ENCODE data around the gene MC1R.

MC1R gene

GRCh38 chr16:89880477-89881367, 37.9 kb upstream of the MC1R start:
- TF ChIP-seq, protein P1, sequence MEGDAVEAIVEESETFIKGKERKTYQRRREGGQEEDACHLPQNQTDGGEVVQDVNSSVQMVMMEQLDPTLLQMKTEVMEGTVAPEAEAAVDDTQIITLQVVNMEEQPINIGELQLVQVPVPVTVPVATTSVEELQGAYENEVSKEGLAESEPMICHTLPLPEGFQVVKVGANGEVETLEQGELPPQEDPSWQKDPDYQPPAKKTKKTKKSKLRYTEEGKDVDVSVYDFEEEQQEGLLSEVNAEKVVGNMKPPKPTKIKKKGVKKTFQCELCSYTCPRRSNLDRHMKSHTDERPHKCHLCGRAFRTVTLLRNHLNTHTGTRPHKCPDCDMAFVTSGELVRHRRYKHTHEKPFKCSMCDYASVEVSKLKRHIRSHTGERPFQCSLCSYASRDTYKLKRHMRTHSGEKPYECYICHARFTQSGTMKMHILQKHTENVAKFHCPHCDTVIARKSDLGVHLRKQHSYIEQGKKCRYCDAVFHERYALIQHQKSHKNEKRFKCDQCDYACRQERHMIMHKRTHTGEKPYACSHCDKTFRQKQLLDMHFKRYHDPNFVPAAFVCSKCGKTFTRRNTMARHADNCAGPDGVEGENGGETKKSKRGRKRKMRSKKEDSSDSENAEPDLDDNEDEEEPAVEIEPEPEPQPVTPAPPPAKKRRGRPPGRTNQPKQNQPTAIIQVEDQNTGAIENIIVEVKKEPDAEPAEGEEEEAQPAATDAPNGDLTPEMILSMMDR (conservative IDR thresholded peaks at IDR 0.05) = no peak
- TF ChIP-seq ZFX (IDR thresholded peaks at IDR 0.05) = no peak
- no peak overlapping the region for H3K27ac ChIP-seq

GRCh38 chr16:89881368-89881730, 37.3 kb upstream of the MC1R start:
- no peak overlapping the region for H3K27ac ChIP-seq
- no peak for TF ChIP-seq ZFX (IDR thresholded peaks at IDR 0.05)
- TF ChIP-seq, protein P1 (conservative IDR thresholded peaks at IDR 0.05) = no peak

DNA sequence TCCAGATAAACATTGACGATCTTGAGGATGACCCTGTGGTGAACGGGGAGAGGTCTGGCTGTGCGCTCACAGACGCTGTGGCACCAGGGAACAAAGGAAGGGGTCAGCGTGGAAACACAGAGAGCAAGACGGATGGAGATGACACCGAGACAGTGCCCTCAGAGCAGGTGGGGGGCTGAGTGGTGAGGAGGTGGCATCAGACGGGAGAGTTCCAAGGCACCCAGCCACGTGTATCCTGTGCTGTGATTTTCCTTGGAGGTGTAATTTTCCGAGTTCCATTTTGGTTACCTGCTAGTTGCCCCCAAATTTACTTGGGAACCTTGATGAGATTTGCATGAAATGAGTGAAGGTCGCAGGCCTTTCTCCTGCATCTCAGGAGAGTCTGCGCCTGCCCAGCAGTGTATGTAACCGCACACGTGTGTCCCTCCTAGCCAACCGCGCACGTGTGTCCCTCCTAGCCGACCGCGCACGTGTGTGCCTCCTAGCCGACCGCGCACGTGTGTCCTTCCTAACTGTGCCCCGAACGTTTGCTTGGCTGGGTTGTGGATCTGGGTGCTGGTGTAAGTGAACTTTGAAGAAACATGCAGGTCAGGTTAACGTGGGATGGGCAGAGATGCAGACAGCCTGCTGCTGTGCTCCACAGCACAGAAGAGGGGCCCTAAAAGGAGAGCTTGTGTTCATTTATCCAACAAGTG, 35.2 kb upstream of the MC1R start:
- H3K27ac ChIP-seq = no peak overlapping the region

DNA sequence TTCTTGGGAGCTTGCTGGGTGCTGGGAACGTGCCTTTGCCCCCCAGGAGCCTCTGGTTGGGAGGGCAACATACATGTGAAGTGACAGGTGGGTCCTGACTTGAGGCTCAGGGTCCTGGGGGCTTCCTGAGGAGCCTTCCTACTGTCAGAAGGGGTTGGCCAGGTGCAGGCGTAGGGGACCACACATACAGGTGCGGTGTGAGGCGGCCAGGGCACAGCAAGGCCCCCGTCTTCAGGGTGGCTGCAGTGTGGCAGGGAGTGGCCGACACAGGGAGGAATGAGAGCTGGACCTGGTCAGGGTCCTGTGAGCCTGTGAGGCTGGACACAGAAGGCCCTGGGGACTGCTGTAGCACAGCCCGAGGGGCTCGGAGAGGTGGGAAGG, 34.6 kb upstream of the MC1R start:
- TF ChIP-seq ZFX (IDR thresholded peaks at IDR 0.05) = no peak
- TF ChIP-seq, protein P1 (conservative IDR thresholded peaks at IDR 0.05) = no peak
- no peak overlapping the region for H3K27ac ChIP-seq

More for the DNA sequence above, 35.2 kb upstream of the MC1R start:
- TF ChIP-seq, protein P1 (conservative IDR thresholded peaks at IDR 0.05) = no peak
- no peak for TF ChIP-seq ZFX (IDR thresholded peaks at IDR 0.05)

- TF ChIP-seq, protein P1 (conservative IDR thresholded peaks at IDR 0.05) = no peak
- no peak for TF ChIP-seq ZFX (IDR thresholded peaks at IDR 0.05)
- H3K27ac ChIP-seq = no peak overlapping the region
Measured at GRCh38 chr16:89887243-89887642, 31.4 kb upstream of the MC1R start.

DNA sequence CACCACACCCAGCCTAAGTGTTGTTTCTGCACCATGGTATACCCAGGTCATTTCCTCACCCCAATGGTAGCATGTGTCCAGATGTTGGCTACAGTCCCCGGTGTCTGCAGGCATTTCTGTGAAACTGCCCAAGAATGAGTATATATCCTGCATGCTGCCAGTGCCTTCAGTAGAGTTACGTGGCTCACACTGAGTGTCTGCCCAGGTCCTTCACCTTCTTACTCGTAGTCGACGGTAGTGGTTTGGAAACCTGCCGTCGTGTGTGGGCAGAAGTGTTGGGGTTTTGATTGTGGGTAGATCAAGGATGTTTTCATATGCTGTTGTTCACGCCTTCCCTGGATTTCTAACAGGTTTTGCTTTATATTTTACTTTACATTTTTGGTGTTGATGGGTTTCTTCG, 28.5 kb upstream of the MC1R start:
- no peak for TF ChIP-seq ZFX (IDR thresholded peaks at IDR 0.05)
- TF ChIP-seq, protein P1 (conservative IDR thresholded peaks at IDR 0.05) = no peak
- H3K27ac ChIP-seq = no peak overlapping the region
